ENCODE measurements around the gene RAB5B.

The RAB5B gene

DNA sequence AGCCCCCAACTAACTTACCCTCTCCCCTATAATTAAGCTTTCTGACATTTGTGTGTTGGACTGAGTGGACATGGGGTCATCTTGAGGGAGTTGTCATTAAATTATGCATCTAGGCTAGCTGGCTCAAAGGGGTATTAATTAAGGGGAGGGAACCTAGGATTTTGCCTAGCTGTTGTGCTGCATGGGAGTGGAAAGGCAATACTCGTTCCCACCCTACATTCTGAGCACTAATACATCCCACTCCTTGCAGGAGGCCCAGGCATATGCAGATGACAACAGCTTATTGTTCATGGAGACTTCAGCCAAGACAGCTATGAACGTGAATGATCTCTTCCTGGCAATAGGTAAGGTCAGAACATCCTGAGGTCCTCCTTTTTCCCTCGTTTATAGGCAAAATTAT lies 17.2 kb downstream of the RAB5B start:
- Histone ChIP-seq H3F3A (ENCODE audit: insufficient read depth) (peaks cover 9% of the 10 kb centered on the region; the same call in 1 of the 2 replicates), H3K36me3 (ENCODE audit: low read length) (0 out of 2 replicates have a peak, but pooled peaks cover 3% of the 10 kb centered on the region), H3K27ac (ENCODE audit: low read depth, low read length) (no peak overlapping the region), H3K4me2 (ENCODE audit: low read depth, low read length, poor library complexity, severe bottlenecking) (no peak overlapping the region), H3K79me2 (ENCODE audit: insufficient read depth, low read length) (no peaks in the 10 kb centered on the region), H3K9me3 (ENCODE audit: insufficient read depth, low read length) (no peaks in the 10 kb centered on the region), H3K9ac (ENCODE audit: low read length) (no peak overlapping the region), H4K20me1 (ENCODE audit: low read depth, low read length) (no peaks in the 10 kb centered on the region), H2AFZ (ENCODE audit: low read depth, low read length, severe bottlenecking) (no peak overlapping the region), H3K4me3 (ENCODE audit: insufficient read depth, low read length, poor library complexity, severe bottlenecking) (no peak overlapping the region), H3K27me3 (ENCODE audit: low read length) (no peaks in the 10 kb centered on the region), H3K9me2 (replicated peaks; ENCODE audit: insufficient read depth, low read length) (no peaks in the 10 kb centered on the region)
- TF ChIP-seq, protein P1, sequence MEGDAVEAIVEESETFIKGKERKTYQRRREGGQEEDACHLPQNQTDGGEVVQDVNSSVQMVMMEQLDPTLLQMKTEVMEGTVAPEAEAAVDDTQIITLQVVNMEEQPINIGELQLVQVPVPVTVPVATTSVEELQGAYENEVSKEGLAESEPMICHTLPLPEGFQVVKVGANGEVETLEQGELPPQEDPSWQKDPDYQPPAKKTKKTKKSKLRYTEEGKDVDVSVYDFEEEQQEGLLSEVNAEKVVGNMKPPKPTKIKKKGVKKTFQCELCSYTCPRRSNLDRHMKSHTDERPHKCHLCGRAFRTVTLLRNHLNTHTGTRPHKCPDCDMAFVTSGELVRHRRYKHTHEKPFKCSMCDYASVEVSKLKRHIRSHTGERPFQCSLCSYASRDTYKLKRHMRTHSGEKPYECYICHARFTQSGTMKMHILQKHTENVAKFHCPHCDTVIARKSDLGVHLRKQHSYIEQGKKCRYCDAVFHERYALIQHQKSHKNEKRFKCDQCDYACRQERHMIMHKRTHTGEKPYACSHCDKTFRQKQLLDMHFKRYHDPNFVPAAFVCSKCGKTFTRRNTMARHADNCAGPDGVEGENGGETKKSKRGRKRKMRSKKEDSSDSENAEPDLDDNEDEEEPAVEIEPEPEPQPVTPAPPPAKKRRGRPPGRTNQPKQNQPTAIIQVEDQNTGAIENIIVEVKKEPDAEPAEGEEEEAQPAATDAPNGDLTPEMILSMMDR (IDR thresholded peaks at IDR 0.05; ENCODE audit: insufficient read depth, low read length, poor library complexity, severe bottlenecking), result no peak
- TF ChIP-seq EZH2phosphoT487 (conservative IDR thresholded peaks at IDR 0.05; ENCODE audit: low read length), result no peak

DNA sequence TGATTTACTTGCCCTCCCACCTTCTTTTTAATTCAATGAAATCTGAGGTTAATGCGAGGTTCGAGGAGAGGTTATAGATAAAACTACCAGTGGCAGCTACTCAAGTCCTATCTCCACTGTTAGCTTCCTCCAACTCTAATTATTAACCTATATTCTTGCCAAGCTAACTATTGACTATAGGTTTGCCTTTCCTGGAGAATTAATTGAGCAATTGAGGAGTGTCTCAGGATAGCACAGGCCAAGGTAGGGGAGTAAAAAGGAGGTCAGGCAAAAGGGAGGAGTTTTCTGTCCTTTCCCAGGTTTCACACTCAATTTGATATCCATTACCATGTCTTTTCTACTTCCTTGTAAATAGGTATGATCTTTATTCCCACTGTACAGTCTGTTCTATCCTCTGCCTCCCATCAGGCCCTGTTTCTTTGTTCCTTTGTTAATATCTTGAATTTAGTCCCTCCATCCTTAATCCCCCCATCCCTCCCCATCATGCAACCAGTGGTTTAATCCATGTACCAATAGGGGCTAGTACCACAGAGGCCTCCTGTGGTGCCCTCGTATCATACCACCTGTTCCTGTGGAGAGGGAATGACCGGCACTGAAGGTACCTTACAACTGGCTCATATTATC lies 19.5 kb downstream of the RAB5B start:
- Histone ChIP-seq H3F3A (ENCODE audit: insufficient read depth) (peaks cover 9% of the 10 kb centered on the region; the same call in 1 of the 2 replicates), H3K9me2 (replicated peaks; ENCODE audit: insufficient read depth, low read length) (no peaks in the 10 kb centered on the region), H3K27ac (ENCODE audit: low read depth, low read length) (no peak overlapping the region), H3K4me3 (ENCODE audit: insufficient read depth, low read length, poor library complexity, severe bottlenecking) (no peak overlapping the region), H3K79me2 (ENCODE audit: insufficient read depth, low read length) (no peaks in the 10 kb centered on the region), H2AFZ (ENCODE audit: low read depth, low read length, severe bottlenecking) (no peak overlapping the region), H3K4me2 (ENCODE audit: low read depth, low read length, poor library complexity, severe bottlenecking) (no peak overlapping the region), H3K9ac (ENCODE audit: low read length) (no peak overlapping the region), H3K36me3 (ENCODE audit: low read length) (0 out of 2 replicates have a peak, but pooled peaks cover 3% of the 10 kb centered on the region), H3K9me3 (ENCODE audit: insufficient read depth, low read length) (no peaks in the 10 kb centered on the region), H3K27me3 (ENCODE audit: low read length) (no peaks in the 10 kb centered on the region), H4K20me1 (ENCODE audit: low read depth, low read length) (no peaks in the 10 kb centered on the region)
- TF ChIP-seq EZH2phosphoT487 (conservative IDR thresholded peaks at IDR 0.05; ENCODE audit: low read length), result no peak
- TF ChIP-seq, protein P1 (IDR thresholded peaks at IDR 0.05; ENCODE audit: insufficient read depth, low read length, poor library complexity, severe bottlenecking), result no peak

DNA sequence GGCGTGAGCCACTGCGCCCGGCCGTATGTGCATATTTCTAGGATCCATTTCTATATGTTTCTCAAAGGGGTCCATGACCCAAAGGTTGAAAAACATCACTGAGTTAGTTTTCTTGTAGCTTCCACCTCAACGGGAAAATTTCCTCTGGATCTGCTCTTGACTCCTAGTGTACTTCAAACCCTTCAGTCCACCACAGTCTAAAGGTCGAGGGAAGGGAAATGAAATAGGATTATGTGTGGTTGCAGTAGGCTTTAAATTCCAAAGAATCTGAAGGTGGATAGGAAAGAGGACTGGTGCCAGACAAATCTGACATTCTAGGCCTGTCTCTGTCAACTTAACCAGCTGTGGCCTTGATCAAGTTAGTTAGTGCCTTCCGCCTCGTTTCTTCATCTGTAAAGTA lies 21.5 kb downstream of the RAB5B start:
- H3F3A ChIP-seq (ENCODE audit: insufficient read depth), result peaks cover 9% of the 10 kb centered on the region; the same call in 1 of the 2 replicates
- no peak overlapping the region for H3K4me3 ChIP-seq (ENCODE audit: insufficient read depth, low read length, poor library complexity, severe bottlenecking)
- no peak overlapping the region for H2AFZ ChIP-seq (ENCODE audit: low read depth, low read length, severe bottlenecking)
- H3K36me3 ChIP-seq (ENCODE audit: low read length), result 0 out of 2 replicates have a peak, but pooled peaks cover 3% of the 10 kb centered on the region
- no peaks in the 10 kb centered on the region for H3K27me3 ChIP-seq (ENCODE audit: low read length)
- no peak overlapping the region for H3K9ac ChIP-seq (ENCODE audit: low read length)
- no peaks in the 10 kb centered on the region for H4K20me1 ChIP-seq (ENCODE audit: low read depth, low read length)
- H3K9me2 ChIP-seq (replicated peaks; ENCODE audit: insufficient read depth, low read length), result no peaks in the 10 kb centered on the region
- TF ChIP-seq, protein P1 (IDR thresholded peaks at IDR 0.05; ENCODE audit: insufficient read depth, low read length, poor library complexity, severe bottlenecking), result no peak
- TF ChIP-seq EZH2phosphoT487 (conservative IDR thresholded peaks at IDR 0.05; ENCODE audit: low read length), result no peak
- no peaks in the 10 kb centered on the region for H3K9me3 ChIP-seq (ENCODE audit: insufficient read depth, low read length)
- no peak overlapping the region for H3K27ac ChIP-seq (ENCODE audit: low read depth, low read length)
- no peaks in the 10 kb centered on the region for H3K79me2 ChIP-seq (ENCODE audit: insufficient read depth, low read length)
- H3K4me2 ChIP-seq (ENCODE audit: low read depth, low read length, poor library complexity, severe bottlenecking), result no peak overlapping the region
